ENCODE results near the gene RFX6. TPM values are rescaled to one million over a fixed set of nuclear protein-coding genes. Genes with fewer than 3 reads are reported as not detected.

The RFX6 gene
- total RNA-seq, 1 donor from 2014 or later = 4.0 TPM

GRCh38 chr6:116948533-116949304, 71.7 kb downstream of the RFX6 start:
- TF ChIP-seq, protein P1, sequence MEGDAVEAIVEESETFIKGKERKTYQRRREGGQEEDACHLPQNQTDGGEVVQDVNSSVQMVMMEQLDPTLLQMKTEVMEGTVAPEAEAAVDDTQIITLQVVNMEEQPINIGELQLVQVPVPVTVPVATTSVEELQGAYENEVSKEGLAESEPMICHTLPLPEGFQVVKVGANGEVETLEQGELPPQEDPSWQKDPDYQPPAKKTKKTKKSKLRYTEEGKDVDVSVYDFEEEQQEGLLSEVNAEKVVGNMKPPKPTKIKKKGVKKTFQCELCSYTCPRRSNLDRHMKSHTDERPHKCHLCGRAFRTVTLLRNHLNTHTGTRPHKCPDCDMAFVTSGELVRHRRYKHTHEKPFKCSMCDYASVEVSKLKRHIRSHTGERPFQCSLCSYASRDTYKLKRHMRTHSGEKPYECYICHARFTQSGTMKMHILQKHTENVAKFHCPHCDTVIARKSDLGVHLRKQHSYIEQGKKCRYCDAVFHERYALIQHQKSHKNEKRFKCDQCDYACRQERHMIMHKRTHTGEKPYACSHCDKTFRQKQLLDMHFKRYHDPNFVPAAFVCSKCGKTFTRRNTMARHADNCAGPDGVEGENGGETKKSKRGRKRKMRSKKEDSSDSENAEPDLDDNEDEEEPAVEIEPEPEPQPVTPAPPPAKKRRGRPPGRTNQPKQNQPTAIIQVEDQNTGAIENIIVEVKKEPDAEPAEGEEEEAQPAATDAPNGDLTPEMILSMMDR (IDR thresholded peaks at IDR 0.05; ENCODE audit: unreplicated experiment) = no peak
- peaks cover 46% of the 10 kb centered on the region for H3K4me1 Mint-ChIP-seq

DNA sequence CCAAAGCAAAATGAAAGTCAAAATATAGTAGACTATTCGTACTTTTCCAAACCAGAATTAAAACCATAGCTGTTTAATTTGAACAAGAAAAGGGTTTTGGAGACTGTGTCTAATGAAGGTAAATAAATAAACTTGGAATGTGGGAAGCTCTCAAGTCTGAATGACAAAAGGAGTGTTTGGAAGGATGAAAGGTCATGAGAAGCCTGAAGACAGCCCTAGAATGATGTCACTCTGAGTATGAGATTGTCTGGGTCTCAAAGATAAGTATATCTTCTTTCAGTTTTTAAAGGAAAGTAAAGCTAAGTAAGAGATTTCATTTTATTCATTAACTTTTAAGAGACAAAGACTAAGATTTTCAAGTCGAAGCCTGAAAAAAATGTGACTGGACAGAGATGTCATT, 72.9 kb downstream of the RFX6 start:
- H3K27ac Mint-ChIP-seq = no peak overlapping the region
- H3K4me1 Mint-ChIP-seq = peaks cover 50% of the 10 kb centered on the region
- no peak for DNase-seq (ENCODE audit: low spot score in 2 of 2, unreplicated experiment in 2 of 2)
- no peaks in the 10 kb centered on the region for H3K36me3 Mint-ChIP-seq
- H3K27me3 Mint-ChIP-seq (ENCODE audit: low read depth) = no peaks in the 10 kb centered on the region
- TF ChIP-seq, protein P1 (IDR thresholded peaks at IDR 0.05; ENCODE audit: unreplicated experiment) = no peak
- no peaks in the 10 kb centered on the region for H3K9me3 Mint-ChIP-seq
- no peak overlapping the region for H3K4me3 Mint-ChIP-seq

More at GRCh38 chr6:116948533-116949304, 71.7 kb downstream of the RFX6 start:
- Mint-ChIP-seq H3K36me3 (no peaks in the 10 kb centered on the region), H3K27ac (no peak overlapping the region), H3K27me3 (ENCODE audit: low read depth) (no peaks in the 10 kb centered on the region), H3K4me3 (no peak overlapping the region), H3K9me3 (no peaks in the 10 kb centered on the region)
- no peak for DNase-seq (ENCODE audit: low spot score in 2 of 2, unreplicated experiment in 2 of 2)

- H3K27me3 Mint-ChIP-seq (ENCODE audit: low read depth) = no peaks in the 10 kb centered on the region
- H3K9me3 Mint-ChIP-seq = no peaks in the 10 kb centered on the region
- peaks cover 39% of the 10 kb centered on the region for H3K4me1 Mint-ChIP-seq
- H3K36me3 Mint-ChIP-seq = no peaks in the 10 kb centered on the region
- no peak for DNase-seq (ENCODE audit: low spot score in 2 of 2, unreplicated experiment in 2 of 2)
- H3K27ac Mint-ChIP-seq = no peak overlapping the region
- TF ChIP-seq, protein P1 (IDR thresholded peaks at IDR 0.05; ENCODE audit: unreplicated experiment) = no peak
- H3K4me3 Mint-ChIP-seq = no peak overlapping the region
Measured at GRCh38 chr6:116954335-116954734, 77.3 kb downstream of the RFX6 start.

- H3K27me3 Mint-ChIP-seq (ENCODE audit: low read depth) = no peaks in the 10 kb centered on the region
Measured at GRCh38 chr6:116954938-116955337, 77.9 kb downstream of the RFX6 start.

GRCh38 chr6:116955773-116956172, 78.7 kb downstream of the RFX6 start:
- no peaks in the 10 kb centered on the region for H3K36me3 Mint-ChIP-seq
- TF ChIP-seq, protein P1 (IDR thresholded peaks at IDR 0.05; ENCODE audit: unreplicated experiment) = no peak
- no peaks in the 10 kb centered on the region for H3K9me3 Mint-ChIP-seq
- DNase-seq (ENCODE audit: low spot score in 2 of 2, unreplicated experiment in 2 of 2) = no peak
- no peak overlapping the region for H3K4me3 Mint-ChIP-seq
- H3K4me1 Mint-ChIP-seq = peaks cover 27% of the 10 kb centered on the region
- H3K27me3 Mint-ChIP-seq (ENCODE audit: low read depth) = no peaks in the 10 kb centered on the region
- H3K27ac Mint-ChIP-seq = no peak overlapping the region

More at GRCh38 chr6:116954938-116955337, 77.9 kb downstream of the RFX6 start:
- TF ChIP-seq, protein P1 (IDR thresholded peaks at IDR 0.05; ENCODE audit: unreplicated experiment) = no peak
- Mint-ChIP-seq H3K36me3 (no peaks in the 10 kb centered on the region), H3K4me1 (peaks cover 35% of the 10 kb centered on the region), H3K4me3 (no peak overlapping the region), H3K9me3 (no peaks in the 10 kb centered on the region), H3K27ac (no peak overlapping the region)
- DNase-seq (ENCODE audit: low spot score in 2 of 2, unreplicated experiment in 2 of 2) = no peak

Measured in mesothelial cell of epicardium (in vitro differentiated cells).